Measurements from ENCODE around the gene SGCG.

Gene SGCG

GRCh38 chr13:23323946-23324709 lies 143.3 kb downstream of the SGCG start:
- H3K4me3 ChIP-seq (ENCODE audit: low read depth, low read length): no peak overlapping the region
- TF ChIP-seq, protein P1, sequence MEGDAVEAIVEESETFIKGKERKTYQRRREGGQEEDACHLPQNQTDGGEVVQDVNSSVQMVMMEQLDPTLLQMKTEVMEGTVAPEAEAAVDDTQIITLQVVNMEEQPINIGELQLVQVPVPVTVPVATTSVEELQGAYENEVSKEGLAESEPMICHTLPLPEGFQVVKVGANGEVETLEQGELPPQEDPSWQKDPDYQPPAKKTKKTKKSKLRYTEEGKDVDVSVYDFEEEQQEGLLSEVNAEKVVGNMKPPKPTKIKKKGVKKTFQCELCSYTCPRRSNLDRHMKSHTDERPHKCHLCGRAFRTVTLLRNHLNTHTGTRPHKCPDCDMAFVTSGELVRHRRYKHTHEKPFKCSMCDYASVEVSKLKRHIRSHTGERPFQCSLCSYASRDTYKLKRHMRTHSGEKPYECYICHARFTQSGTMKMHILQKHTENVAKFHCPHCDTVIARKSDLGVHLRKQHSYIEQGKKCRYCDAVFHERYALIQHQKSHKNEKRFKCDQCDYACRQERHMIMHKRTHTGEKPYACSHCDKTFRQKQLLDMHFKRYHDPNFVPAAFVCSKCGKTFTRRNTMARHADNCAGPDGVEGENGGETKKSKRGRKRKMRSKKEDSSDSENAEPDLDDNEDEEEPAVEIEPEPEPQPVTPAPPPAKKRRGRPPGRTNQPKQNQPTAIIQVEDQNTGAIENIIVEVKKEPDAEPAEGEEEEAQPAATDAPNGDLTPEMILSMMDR (IDR thresholded peaks at IDR 0.05; ENCODE audit: low read depth, low read length): no peak

GRCh38 chr13:23325191-23325590 lies 144.4 kb downstream of the SGCG start:
- no peak overlapping the region for H3K4me3 ChIP-seq (ENCODE audit: low read depth, low read length)
- TF ChIP-seq, protein P1 (IDR thresholded peaks at IDR 0.05; ENCODE audit: low read depth, low read length): no peak

- TF ChIP-seq, protein P1 (IDR thresholded peaks at IDR 0.05; ENCODE audit: low read depth, low read length): no peak
- no peak overlapping the region for H3K4me3 ChIP-seq (ENCODE audit: low read depth, low read length)
Observed at GRCh38 chr13:23330356-23330755, 149.6 kb downstream of the SGCG start.

GRCh38 chr13:23339225-23339624 lies 158.4 kb downstream of the SGCG start:
- TF ChIP-seq, protein P1 (IDR thresholded peaks at IDR 0.05; ENCODE audit: low read depth, low read length): no peak
- no peak overlapping the region for H3K4me3 ChIP-seq (ENCODE audit: low read depth, low read length)

GRCh38 chr13:23344931-23345595 lies 164.3 kb downstream of the SGCG start:
- TF ChIP-seq, protein P1 (IDR thresholded peaks at IDR 0.05; ENCODE audit: low read depth, low read length): no peak

GRCh38 chr13:23347601-23348000 lies 166.8 kb downstream of the SGCG start:
- TF ChIP-seq, protein P1 (IDR thresholded peaks at IDR 0.05; ENCODE audit: low read depth, low read length): no peak
- H3K4me3 ChIP-seq (ENCODE audit: low read depth, low read length): no peak overlapping the region

More at GRCh38 chr13:23344931-23345595, 164.3 kb downstream of the SGCG start:
- H3K4me3 ChIP-seq (ENCODE audit: low read depth, low read length): no peak overlapping the region

Measured in WI38 (cell line).